HG03039 (cell line): ENCODE data around the gene PON2.
"Not testable (repeated sequence)": the region's sequence is repeated elsewhere in the genome, so short reads cannot be mapped to it uniquely, and the experiment has no call there.

ENCODE experiments used
- ATAC-seq: cut with Tn5 transposase; IDR thresholded peaks from one replicate; pipeline ENCODE4 v1.9.1; 2021; ENCODE audit warnings: mild to moderate bottlenecking, moderate library complexity; ENCODE audit not compliant: unreplicated experiment

Gene PON2

GRCh38 chr7:95407751-95408150 is 27.1 kb downstream of the PON2 start:
- ATAC-seq = no peak

- ATAC-seq = no peak
Observed at GRCh38 chr7:95405800-95406199, 29.0 kb downstream of the PON2 start.

DNA sequence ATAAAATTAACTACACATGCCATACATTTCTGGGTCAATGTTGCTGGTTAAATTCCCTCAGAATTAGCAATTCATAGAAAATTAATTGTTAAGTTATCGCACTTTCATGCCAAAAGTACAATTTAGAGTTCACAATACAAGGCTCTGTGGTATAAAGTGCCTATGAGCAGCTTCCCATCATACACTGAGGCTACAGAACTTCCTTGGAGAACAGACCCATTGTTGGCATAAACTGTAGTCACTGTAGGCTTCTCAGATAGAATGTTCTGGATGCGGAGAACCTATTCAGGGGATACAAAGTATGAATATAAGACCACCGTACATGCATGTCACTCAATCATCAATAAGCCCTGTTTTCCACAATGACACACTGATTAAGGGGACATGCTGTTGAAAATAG is 29.6 kb downstream of the PON2 start:
- ATAC-seq = no peak

- no peak for ATAC-seq
Observed at GRCh38 chr7:95404316-95404865, 30.4 kb downstream of the PON2 start.

DNA sequence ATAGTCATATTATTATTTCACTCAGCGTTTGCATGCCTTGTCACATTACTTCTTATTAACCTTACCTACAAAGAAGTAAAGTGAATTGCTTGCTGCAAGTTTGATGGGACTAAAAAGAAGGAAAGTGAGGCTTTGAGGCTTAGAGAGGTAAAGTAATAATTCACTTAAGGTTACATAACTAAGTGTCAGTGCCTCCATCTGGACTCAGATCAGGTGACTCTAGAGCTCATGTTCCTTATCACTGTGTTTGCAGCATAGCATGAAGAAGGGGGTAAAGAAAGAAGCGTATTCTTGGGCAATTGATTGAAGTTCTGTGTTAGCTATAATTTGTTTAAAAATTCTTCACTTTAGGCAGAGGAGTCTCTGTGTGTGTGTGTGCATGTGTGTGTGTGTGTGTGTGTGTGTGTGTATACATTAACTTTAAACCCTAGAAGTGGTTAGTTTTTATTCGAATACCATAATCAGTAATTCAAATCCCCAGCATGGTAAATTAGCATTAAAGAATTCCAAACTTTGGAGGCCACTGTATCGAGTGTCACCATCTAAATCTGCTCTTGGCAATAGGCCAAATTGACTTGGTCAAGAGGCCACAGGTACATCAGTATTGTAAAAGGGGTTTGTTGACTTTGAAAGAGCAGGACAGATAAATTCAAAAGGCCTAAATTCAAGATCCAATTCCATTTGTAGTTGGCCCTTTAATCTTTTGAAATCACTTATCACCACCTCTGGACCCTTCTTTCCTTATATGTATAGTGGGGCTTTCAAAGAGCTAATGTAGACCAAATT is 36.5 kb downstream of the PON2 start:
- ATAC-seq = no peak

GRCh38 chr7:95397381-95397780 is 37.4 kb downstream of the PON2 start:
- no peak for ATAC-seq

DNA sequence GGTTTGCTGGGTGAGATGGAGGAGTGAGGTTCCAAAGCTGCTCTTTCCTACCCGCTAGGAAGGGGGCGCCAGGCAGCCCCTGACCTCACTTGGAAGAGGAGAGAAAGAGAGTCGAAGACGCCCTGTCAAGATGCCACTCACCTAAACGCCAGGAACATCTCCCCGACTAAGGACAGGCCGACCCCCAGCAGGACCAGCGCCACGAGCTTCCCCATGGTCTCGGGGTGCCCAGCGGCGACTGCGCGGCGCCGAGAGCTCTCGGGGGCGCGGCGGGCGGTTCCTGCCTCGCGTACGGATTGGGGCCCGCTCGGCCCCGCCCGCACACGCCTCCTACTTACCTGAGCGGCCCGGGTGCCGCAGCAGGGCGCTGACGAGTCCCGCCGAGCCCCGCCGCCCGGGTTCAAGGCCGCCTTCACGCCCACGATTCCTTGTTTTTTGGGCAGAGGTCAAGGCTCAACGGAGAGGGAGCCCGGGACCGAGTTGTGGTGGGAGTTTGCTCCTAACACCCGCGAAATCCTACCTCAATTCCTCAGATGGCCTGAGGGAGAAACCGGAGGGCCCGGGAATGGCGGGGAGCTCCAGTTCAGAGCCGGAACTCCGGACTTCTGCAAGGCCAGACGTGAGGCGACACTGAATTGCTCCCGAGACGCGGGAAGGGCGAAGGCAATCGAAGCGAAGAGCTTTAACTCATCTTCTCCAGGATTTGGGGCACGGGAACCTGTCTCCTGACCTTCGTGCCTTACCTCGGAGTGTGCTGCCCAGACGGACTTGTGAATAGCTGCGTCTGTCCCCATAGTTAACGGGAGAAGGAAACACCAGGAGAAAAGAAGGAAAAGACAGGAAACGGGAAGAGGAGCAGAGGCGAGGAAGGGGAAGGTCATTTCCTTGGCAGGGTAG is 38.4 kb downstream of the PON2 start, which contains the start of gene PON3:
PON3 (minus strand) TSS at position 240 of the 897 bp plus-strand sequence; CDS start at position 215, 25 bp downstream.
- no peak for ATAC-seq

DNA sequence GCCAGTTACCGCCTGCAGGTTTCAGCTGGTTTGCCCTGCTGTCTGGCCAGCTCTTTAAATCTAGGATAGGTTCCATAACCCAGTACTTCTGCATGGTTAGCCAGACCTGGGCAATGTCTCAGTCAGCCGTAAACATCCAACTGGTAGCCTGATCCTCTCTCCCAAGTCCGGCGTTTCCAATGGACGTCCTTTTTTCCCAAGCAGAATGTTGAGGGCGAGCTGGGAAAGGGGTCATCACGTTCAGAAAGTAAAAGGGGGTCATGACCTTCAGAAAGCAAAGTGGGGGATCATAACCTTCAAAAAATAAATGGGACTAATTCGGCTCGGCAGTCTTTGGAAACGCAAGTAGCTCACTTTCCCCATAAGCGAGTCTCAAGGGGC is 39.1 kb downstream of the PON2 start:
- no peak for ATAC-seq

DNA sequence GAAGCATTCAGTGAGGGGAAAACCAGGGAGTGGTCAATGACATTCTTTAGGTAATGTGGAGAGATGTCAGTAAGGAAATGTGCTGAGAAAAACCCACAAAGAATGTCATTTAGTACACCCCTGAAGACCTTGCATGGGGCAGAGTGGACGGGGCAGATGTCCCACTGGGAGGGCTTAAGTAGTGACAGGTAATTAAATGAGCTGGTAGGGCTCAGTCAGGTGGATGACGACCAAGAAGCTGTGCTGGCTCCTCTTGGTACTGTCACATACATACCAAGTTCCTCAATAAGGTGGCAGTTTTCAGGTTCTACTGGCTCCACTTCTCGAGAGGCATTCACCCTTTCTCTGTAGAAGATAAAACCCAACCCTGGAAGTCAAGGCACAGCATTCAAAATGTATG is 40.5 kb downstream of the PON2 start:
- no peak for ATAC-seq

GRCh38 chr7:95391761-95392160 is 43.1 kb downstream of the PON2 start:
- ATAC-seq = no peak

- no peak for ATAC-seq
Observed at GRCh38 chr7:95389516-95389915, 45.3 kb downstream of the PON2 start.

DNA sequence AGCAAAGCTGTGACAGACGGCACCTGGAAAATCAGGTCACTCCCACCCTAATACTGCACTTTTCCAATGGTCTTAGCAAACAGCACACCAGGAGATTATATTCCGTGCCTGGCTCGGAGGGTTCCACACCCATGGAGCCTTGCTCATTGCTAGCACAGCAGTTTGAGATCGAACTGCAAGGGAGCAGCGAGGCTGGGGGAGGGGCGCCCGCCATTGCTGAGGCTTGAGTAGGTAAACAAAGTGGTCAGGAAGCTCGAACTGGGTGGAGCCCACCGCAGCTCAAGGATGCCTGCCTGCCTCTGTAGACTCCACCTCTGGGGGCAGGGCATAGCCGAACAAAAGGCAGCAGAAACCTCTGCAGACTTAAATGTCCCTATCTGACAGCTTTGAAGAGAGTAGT is 55.4 kb downstream of the PON2 start:
- ATAC-seq = not testable (repeated sequence)

- no peak for ATAC-seq
Observed at GRCh38 chr7:95376632-95377400, 58.0 kb downstream of the PON2 start.

DNA sequence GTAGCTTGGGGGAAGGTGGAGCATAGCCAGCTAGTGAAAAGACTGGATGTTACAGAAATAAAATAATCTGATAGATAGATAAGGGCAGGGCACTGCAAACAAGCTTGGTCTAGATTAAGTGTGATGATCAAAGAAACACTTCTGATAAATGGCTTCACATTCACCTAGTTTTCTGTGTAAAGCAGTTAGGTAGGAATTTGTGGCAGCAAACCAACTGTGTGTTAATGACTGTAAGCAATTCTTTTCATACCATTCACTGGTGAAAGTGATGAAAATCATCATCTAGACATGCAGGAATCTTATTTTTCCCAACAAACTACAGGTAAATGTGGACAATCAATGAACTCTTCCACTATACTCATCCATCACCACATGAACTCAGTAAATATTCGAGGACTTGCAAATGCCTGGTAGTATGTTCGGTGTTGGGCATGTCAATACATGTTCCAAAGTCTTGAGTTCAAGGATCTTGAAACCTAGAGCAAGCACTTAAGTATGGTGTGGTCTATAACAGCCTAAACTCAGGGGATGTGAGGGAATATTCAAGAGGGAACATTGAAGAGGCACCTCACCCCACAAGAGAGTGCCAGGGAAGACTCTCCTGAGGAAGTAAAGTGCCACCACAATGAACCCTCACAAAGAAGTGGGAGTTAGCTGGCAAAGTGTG is 59.1 kb downstream of the PON2 start:
- ATAC-seq = no peak

DNA sequence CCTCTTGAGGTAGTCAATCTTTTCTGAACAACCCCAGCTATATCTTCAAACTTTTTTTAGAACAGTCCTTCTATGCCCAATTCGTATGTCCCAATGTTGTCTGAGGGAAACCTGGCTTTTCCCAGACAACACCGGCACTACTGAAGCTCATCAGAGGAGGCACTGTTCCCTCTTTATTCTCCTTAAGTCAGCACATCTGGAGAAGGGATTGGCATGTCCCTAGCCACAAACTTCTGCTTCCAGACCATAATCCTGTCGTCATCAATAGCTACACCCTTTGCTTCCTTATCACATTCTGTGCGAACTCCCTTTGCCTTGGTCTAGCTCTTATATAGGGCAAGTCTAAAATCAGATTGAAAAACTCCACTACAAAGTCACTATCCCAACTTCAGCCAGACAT is 61.5 kb downstream of the PON2 start:
- ATAC-seq = no peak

DNA sequence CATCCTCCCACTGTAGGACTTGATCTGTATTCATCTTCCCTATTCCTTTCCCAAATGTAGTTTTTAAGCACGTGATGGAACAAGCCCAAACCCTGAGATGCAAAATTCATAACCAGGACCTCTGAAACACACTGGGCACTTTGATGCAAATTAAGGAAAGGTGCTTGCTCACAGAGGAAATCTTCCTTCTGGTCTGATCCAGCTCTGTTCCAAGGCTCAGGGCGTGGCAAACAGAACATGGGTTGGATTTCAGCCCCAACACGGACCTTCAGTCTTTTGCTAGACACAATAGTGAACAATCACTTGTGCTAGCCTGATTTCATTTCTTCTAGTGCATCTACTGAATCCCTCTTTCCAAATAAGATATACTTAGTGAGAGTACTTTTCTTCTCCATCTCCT is 66.6 kb downstream of the PON2 start:
- ATAC-seq = no peak

- ATAC-seq = no peak
Observed at GRCh38 chr7:95367606-95368005, 67.2 kb downstream of the PON2 start.

GRCh38 chr7:95365151-95365550 is 69.7 kb downstream of the PON2 start:
- ATAC-seq = no peak

- no peak for ATAC-seq
Observed at GRCh38 chr7:95357623-95358022, 77.2 kb downstream of the PON2 start.
